ENCODE data around the gene TRIM41. TPM values are rescaled to one million over a fixed set of nuclear protein-coding genes. Genes with fewer than 3 reads are reported as not detected.

Gene TRIM41
- total RNA-seq, 1 donor from 2014 or later: 31.8 TPM

DNA sequence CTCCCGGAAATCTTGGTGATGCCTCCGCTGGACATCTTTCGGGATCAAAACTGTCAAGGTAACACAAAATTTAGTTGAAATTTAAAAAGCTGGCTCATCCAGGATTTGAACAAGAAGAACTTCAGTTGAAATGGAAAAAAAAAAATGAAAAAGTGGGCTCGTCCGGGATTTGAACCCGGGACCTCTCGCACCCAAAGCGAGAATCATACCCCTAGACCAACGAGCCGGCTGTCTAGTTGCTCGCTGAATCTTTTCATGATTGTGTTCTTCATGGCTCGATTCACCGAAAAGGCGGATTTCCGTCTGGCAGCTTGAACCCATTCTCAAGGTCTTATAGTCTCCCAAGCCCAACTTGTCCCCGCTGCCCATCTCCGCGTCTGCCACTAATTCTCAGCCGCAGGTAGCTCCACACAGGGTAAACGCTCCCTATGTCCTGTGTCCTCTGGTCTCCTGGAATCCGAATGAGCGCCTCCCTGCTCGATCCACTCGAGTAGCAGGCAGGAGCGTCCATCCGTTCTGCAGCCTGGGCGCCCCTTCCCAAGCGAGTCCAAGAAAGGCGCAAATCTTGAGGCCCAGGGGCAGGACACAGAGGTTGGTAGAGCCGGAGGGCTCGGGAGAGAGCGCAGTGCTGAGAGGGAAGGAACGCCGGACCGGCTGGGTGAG lies 34.2 kb upstream of the TRIM41 start:
- peak overlapping the region; percentile 94 for H3K4me3 Mint-ChIP-seq
- intact Hi-C loops (cut with micrococcal nuclease): loop anchor here (2.0 to 10.0 kb wide), 4 partner anchors 16 to 1564 kb away; partner anchors contain the start of genes HNRNPH1 and MGAT1
- peaks cover 8% of the 10 kb centered on the region for H3K27me3 Mint-ChIP-seq (ENCODE audit: insufficient read depth)
- H3K4me1 Mint-ChIP-seq (ENCODE audit: low read depth): peaks cover 50% of the 10 kb centered on the region
- H3K27ac Mint-ChIP-seq: peak overlapping the region; percentile 97
- H3K36me3 Mint-ChIP-seq (ENCODE audit: low read depth): peaks cover 3% of the 10 kb centered on the region
- H3K9me3 Mint-ChIP-seq: no peaks in the 10 kb centered on the region
- DNase-seq (ENCODE audit: low spot score): peak; percentile 76

DNA sequence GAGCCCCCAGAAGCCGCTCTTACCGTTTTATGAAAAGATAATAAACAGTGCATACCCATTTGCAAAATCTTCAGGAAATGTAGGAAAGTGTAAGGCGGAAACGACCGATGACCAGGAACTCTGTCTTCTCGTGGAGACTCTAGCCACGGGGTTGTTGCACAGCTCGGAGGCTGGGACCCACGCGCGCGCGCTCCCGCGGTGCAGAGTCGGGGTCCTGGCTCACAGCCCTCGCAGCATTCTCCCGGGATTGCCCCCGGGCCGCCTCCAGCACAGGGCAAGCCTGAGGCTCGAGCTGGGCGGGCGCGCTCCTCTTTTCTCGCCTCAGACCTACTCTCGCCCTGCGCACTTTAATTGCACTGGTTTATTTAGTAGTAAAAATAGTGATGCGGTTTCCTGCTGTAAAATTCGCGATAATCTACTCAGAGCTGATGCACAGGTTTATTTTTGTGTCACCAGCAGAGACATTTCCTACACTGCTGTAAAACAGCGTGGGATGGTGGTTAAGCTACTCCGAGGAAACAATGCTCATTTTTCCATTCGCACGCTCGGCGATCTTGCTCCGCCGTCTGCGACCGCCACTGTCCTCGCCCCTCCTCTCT lies 33.6 kb upstream of the TRIM41 start:
- H3K27ac Mint-ChIP-seq: peak overlapping the region; percentile 97
- H3K27me3 Mint-ChIP-seq (ENCODE audit: insufficient read depth): peaks cover 8% of the 10 kb centered on the region
- H3K4me1 Mint-ChIP-seq (ENCODE audit: low read depth): peaks cover 45% of the 10 kb centered on the region
- intact Hi-C loops (cut with micrococcal nuclease): loop anchor here (2.0 to 10.0 kb wide), 4 partner anchors 17 to 1565 kb away; partner anchors contain the start of genes HNRNPH1 and MGAT1
- H3K9me3 Mint-ChIP-seq: no peaks in the 10 kb centered on the region
- peak overlapping the region; percentile 94 for H3K4me3 Mint-ChIP-seq
- DNase-seq (ENCODE audit: low spot score): peak; percentile 49
- peaks cover 3% of the 10 kb centered on the region for H3K36me3 Mint-ChIP-seq (ENCODE audit: low read depth)

DNA sequence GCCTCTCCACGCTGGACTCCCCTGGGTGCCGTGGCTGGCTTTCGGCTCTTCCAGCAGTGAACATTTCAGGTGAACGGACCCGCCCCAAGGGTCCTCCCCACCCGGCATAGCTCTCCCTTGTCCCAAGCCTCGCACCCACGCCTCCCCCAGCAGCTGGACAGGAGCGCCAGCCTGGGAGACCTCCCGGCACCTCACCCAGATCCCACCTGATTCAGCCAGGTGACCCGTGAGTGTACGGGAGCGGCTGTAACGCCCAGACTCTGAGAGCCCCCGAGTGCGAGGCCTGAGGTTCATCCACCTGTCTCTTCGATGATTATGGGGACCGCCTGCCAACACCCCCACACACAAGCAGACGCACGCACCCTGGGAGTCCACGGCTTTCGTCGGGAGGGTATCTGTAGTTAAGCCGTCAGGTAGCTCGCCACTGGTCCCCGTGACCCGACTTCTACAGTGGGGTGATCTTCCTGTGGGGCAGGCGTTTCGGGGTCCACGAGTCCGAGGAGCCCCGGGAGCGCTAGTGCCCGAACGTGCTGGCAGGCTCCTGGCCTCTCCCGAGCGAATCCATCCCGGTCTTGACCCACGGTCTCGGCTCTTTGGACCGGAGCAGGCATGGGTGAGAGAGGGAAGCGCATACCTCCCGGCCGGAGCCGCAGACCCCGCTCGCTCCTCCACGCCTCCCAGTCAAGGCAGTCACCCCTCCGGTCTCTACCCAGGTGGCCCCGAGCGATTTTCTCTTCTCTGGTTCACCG lies 32.9 kb upstream of the TRIM41 start:
- H3K27me3 Mint-ChIP-seq (ENCODE audit: insufficient read depth): peaks cover 8% of the 10 kb centered on the region
- intact Hi-C loops (cut with micrococcal nuclease): loop anchor here (2.0 to 10.0 kb wide), 4 partner anchors 17 to 1565 kb away; partner anchors contain the start of genes HNRNPH1 and MGAT1
- peaks cover 3% of the 10 kb centered on the region for H3K36me3 Mint-ChIP-seq (ENCODE audit: low read depth)
- peak overlapping the region; percentile 94 for H3K4me3 Mint-ChIP-seq
- H3K9me3 Mint-ChIP-seq: no peaks in the 10 kb centered on the region
- H3K27ac Mint-ChIP-seq: peak overlapping the region; percentile 97
- H3K4me1 Mint-ChIP-seq (ENCODE audit: low read depth): peaks cover 43% of the 10 kb centered on the region
- peak; percentile 20 for DNase-seq (ENCODE audit: low spot score)

DNA sequence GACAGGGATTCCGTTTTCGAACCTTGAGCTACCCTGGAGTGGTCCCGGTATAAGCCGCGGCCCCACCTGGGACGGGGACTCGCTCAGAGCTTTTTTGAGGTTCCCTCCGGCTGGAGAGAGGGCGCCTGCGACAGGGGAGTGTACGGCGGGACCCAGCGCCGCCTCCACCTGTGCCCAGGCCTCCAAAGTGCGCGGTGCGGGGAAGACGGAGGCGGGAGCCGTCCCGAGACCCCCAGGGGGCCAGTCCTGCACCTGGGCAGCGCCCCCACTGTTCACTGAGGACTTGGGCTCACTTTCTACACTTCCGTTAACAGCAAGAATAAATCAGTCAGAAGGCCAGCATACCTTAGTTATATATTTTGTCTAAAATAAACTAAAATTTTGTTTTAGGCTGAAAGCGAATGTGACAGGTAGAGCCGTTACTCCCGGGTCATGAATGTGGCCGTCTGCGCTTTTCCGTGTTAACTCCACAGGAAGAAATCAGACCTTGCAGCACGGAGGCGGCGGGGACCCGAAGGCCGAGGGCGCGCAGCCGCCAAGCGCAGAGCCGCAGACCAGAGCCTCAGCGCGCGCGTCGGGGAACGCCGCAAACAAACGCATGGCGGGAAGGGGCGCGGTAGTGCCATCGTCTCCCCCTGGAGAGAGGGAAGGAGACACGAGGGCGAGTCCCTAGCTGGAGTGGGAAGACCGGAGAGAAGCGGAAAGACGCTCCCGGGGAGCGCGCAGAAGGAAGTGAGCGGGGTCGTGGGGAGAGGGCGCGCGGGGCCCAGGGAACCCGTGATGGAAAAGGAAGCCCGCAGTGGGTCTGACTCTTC lies 32.2 kb upstream of the TRIM41 start:
- peaks cover 8% of the 10 kb centered on the region for H3K27me3 Mint-ChIP-seq (ENCODE audit: insufficient read depth)
- no peaks in the 10 kb centered on the region for H3K9me3 Mint-ChIP-seq
- H3K36me3 Mint-ChIP-seq (ENCODE audit: low read depth): peaks cover 3% of the 10 kb centered on the region
- peak; percentile 39 for DNase-seq (ENCODE audit: low spot score)
- peaks cover 43% of the 10 kb centered on the region for H3K4me1 Mint-ChIP-seq (ENCODE audit: low read depth)
- intact Hi-C loops (cut with micrococcal nuclease): loop anchor here (1.0 kb wide), 4 partner anchors 16 to 70 kb away; partner anchors contain the start of gene TRIM52
- peak overlapping the region; percentile 97 for H3K27ac Mint-ChIP-seq
- peak overlapping the region; percentile 94 for H3K4me3 Mint-ChIP-seq

DNA sequence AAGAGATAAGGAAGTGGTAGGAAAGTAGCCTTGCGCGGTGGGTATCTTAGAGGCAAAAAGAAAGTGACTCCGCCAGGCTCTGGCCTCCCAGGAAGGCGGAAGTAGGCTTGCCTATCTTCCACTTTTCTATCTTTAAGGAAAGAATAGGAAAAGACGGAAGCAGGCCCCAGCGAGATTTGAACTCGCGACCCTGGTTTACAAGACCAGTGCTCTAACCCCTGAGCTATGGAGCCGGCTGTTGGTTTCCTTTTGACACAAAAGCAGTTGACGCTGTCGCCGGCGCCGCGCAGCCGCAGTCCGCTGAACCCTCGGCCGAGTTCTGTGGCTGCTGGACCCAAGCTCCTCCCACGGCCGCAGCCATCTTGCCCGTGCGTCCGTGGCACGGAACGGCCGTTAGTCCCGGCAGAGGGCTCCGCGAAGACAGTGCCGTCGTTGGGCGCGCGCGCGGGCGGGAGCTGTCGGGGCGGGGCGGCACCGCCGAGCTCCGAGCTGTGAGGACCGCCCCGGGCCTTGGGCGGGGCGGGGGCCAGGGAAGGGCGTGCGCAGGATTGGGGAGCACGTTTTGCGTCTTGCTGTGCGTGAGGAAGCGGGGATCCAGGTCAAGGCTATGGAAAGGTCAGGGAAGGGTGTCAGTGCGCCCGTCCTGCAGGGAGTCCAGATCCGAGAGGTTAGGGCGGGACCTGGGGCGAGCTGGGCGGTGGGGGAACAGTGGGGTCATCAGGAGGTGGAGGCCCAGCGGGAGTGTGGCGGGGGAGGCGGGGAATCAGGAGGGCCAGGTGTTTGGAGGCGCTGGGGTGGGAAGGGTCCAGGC lies 31.4 kb upstream of the TRIM41 start:
- intact Hi-C loops (cut with micrococcal nuclease): loop anchor here (1.0 kb wide), 4 partner anchors 16 to 70 kb away; partner anchors contain the start of gene TRIM52
- Mint-ChIP-seq H3K9me3 (no peaks in the 10 kb centered on the region), H3K36me3 (ENCODE audit: low read depth) (peaks cover 3% of the 10 kb centered on the region), H3K4me3 (peak overlapping the region; percentile 94), H3K27ac (peak overlapping the region; percentile 96), H3K4me1 (ENCODE audit: low read depth) (peaks cover 43% of the 10 kb centered on the region), H3K27me3 (ENCODE audit: insufficient read depth) (peaks cover 8% of the 10 kb centered on the region)
- DNase-seq (ENCODE audit: low spot score): peak; percentile 94

DNA sequence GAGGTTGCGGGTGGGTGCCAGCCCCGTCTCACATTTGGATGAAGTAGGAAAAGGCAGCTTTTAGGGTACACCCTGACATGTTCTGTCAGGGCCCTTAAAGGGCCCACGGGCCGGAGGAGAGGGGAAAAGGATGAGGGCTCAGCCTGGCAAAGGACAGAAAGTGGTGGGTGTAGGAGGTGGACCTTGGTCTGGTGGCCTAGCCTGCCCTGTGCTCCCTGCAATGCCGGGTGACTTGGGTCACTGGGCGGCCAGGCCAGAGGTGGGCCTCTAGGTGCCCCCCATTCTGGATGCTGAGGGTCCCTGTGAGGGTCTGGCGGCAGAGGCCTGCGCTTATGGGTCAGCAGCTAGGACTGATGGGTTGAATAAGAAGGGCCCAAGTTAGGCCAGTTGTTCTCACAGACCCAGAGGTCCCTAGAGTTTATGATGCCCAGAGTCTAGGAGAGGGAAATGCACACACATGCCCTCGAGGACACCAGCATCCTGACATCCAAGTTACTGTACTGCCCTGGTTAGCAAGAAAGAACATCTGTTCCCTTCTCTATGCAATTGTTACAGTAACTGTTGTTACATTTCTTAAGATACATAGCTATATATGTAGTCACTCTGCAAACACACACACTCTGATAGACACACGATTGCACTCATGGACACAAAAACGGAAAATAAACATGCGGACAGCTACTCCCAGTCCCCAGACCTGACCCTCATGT lies 30.6 kb upstream of the TRIM41 start:
- Mint-ChIP-seq H3K27ac (peak overlapping the region; percentile 96), H3K9me3 (no peaks in the 10 kb centered on the region), H3K27me3 (ENCODE audit: insufficient read depth) (peaks cover 8% of the 10 kb centered on the region), H3K4me3 (peak overlapping the region; percentile 94), H3K4me1 (ENCODE audit: low read depth) (peaks cover 40% of the 10 kb centered on the region), H3K36me3 (ENCODE audit: low read depth) (peaks cover 3% of the 10 kb centered on the region)
- no peak for DNase-seq (ENCODE audit: low spot score)
- intact Hi-C loops (cut with micrococcal nuclease): no loop called here

DNA sequence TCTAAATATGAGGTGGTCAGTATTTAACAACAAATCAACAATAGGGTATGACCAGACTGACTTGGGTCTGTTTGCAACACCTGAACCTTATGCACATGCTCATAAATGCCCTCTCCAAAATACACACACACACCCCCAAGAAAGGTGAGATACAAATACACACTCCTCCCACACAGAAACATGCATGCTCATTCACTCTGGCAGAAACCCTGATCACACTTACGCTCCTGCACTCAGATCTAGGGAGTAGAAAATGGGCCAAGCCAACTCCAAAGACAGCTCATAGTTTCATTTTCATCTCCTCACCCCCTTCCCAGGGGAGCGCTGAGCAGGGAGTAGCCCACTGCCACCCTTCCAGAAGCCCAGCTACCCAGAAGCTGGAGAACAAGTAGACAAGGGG lies 29.4 kb upstream of the TRIM41 start:
- Mint-ChIP-seq H3K36me3 (ENCODE audit: low read depth) (peaks cover 2% of the 10 kb centered on the region), H3K4me1 (ENCODE audit: low read depth) (peaks cover 29% of the 10 kb centered on the region), H3K27ac (no peak overlapping the region), H3K4me3 (peak overlapping the region; percentile 21), H3K9me3 (no peaks in the 10 kb centered on the region), H3K27me3 (ENCODE audit: insufficient read depth) (peaks cover 4% of the 10 kb centered on the region)
- DNase-seq (ENCODE audit: low spot score): no peak
- intact Hi-C loops (cut with micrococcal nuclease): no loop called here

DNA sequence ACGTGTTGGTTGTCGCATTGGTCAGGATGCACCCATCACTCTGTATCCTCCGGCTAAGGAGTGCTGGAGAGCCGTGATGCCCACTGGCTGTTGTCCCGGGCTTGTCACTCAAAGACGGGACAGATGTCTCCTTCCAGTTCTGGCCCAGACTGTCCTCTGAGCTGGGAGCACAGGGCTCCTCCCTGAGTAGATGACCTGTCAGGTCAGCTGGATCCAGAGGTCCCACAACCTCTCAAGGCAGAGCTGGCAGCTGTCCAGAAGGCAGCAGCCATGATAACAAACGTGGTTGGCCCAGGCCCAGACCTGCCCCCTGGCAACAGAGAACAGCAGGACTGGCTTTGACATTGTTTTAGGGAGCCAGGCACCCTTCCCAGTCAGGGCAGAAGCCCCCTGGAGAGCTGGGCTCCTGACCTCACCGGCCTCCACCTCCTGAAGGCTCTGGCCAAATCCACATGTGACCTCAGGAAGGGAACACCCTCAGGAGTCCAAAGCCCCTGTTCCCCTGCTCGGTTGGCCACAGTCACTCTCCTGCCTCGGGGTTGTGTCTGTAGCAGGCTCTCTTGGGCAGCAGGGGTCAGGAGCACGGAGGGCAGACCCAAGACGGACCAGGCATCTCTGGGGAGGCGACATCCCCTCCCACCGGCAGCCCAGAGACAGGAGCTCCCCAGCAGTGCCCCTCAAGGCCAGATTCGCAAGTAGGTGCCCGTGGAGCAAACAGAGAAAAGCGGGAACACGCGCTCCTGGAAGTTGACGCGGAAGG lies 28.4 kb upstream of the TRIM41 start:
- no peak for DNase-seq (ENCODE audit: low spot score)
- Mint-ChIP-seq H3K27ac (no peak overlapping the region), H3K4me3 (no peak overlapping the region), H3K27me3 (ENCODE audit: insufficient read depth) (peaks cover 5% of the 10 kb centered on the region), H3K4me1 (ENCODE audit: low read depth) (peaks cover 23% of the 10 kb centered on the region), H3K9me3 (no peaks in the 10 kb centered on the region), H3K36me3 (ENCODE audit: low read depth) (peaks cover 2% of the 10 kb centered on the region)
- intact Hi-C loops (cut with micrococcal nuclease): no loop called here

DNA sequence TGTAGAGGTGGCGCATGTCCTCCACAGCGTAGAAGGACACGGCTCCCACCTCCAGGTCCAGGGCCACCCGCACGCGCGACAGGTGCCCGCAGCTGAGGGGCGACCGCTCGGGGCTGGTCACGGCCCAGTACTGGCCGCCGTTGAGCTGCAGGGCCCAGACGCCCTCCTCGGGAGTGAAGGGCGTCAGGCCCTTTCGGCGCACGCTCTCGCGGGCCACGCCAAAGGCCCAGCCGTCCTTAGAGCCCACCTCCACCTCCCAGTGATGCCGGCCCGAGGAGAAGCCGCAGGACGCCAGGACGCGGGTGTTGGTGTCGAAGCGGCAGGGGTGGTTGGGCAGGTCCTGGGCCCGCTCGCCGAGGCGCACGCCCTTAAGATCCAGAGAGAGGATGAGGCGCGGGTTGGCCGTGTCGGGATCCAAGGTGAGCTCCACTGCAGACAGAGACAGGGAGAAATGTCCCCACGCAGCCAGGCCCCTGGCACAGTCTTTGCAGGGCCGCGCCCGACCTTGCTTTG lies 27.8 kb upstream of the TRIM41 start:
- Mint-ChIP-seq H3K27ac (no peak overlapping the region), H3K4me3 (no peak overlapping the region), H3K9me3 (no peaks in the 10 kb centered on the region), H3K36me3 (ENCODE audit: low read depth) (peaks cover 2% of the 10 kb centered on the region), H3K4me1 (ENCODE audit: low read depth) (peaks cover 17% of the 10 kb centered on the region), H3K27me3 (ENCODE audit: insufficient read depth) (peaks cover 8% of the 10 kb centered on the region)
- intact Hi-C loops (cut with micrococcal nuclease): no loop called here
- no peak for DNase-seq (ENCODE audit: low spot score)

DNA sequence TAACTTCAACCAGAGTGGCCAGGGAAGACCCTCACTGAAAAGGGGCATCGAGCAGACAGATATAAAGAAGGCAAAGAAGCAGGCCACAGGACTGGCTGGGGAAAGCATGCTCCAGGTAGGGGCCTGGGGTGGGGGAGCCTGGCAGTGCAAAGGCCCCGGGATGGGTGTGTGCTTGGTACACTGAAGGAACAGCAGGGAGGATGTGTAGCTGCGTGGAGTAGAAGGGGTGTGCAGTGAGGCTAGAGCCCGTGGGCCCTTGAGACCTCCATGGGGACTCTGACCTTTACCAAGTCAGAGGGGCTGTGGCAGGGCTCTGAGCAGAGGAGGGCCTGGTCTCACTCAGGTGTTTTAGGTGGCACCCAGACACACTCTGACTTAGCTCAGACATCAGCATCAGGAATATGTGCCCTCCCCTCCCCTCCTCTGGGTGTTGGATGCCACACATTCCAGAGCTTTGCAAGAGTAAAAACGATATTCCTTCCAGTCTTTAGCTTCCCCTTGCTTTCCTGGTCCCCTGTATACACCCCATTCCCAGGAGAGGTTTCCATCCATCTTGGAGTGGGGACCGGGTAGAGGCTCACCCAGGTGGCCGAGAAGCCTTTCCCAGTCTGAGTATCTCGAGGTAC lies 25.6 kb upstream of the TRIM41 start:
- Mint-ChIP-seq H3K9me3 (no peaks in the 10 kb centered on the region), H3K27me3 (ENCODE audit: insufficient read depth) (peaks cover 21% of the 10 kb centered on the region), H3K36me3 (ENCODE audit: low read depth) (no peaks in the 10 kb centered on the region), H3K4me3 (no peak overlapping the region), H3K4me1 (ENCODE audit: low read depth) (peaks cover 6% of the 10 kb centered on the region), H3K27ac (no peak overlapping the region)
- intact Hi-C loops (cut with micrococcal nuclease): no loop called here
- DNase-seq (ENCODE audit: low spot score): no peak
